SJSA1 (cell line): ENCODE results near the gene SH3BP5. TPM values are rescaled to one million over a fixed set of nuclear protein-coding genes. Genes with fewer than 3 reads are reported as not detected.

ENCODE experiments used
- DNase-seq, 2 experiments: peaks; one replicate each; pipeline ENCODE4 v3.0.0-alpha.2; 2015 to 2020; ENCODE audit warnings: low spot score in 2 of 2, low read depth in 1 of 2
- H3K27ac ChIP-seq: fragments of 250-450 bp; sonication (Bioruptor Pico); 2 replicates; pipeline ENCODE4 v1.5.1; 2020; ENCODE audit warnings: mild to moderate bottlenecking, moderate library complexity
- H3K27me3 ChIP-seq: fragments of 250-450 bp; sonication (Bioruptor Pico); replicated peaks from 2 replicates; pipeline ENCODE4 v1.5.1; 2020; ENCODE audit warnings: mild to moderate bottlenecking, moderate library complexity
- H3K36me3 ChIP-seq: fragments of 250-450 bp; sonication (Bioruptor Pico); 2 replicates; pipeline ENCODE4 v1.5.1; 2020; ENCODE audit warnings: mild to moderate bottlenecking
- H3K4me1 ChIP-seq: fragments of 250-450 bp; sonication (Bioruptor Pico); replicated peaks from 2 replicates; pipeline ENCODE4 v1.6.1; 2021; ENCODE audit warnings: mild to moderate bottlenecking
- H3K4me3 ChIP-seq: fragments of 250-450 bp; sonication (Bioruptor Pico); 2 replicates; pipeline ENCODE4 v1.5.1; 2020; ENCODE audit warnings: mild to moderate bottlenecking
- H3K9me3 ChIP-seq: fragments of 250-450 bp; sonication (Bioruptor Pico); replicated peaks from 2 replicates; pipeline ENCODE4 v1.5.1; 2020; ENCODE audit warnings: mild to moderate bottlenecking
- total RNA-seq: library from RNA; depleted of rRNA; stranded (reverse); fragments of >200 nt; shearing (Covaris generic); gene quantifications from 2 replicates; pipeline ENCODE4 v1.2.3, GENCODE V29; 2014

SH3BP5 gene
- total RNA-seq, 1 experiment from 2014 or later: 7.6 TPM

- Histone ChIP-seq H3K9me3 (no peaks in the 10 kb centered on the region), H3K27me3 (no peaks in the 10 kb centered on the region; the same call in 1 of the 2 replicates), H3K4me3 (no peak overlapping the region), H3K27ac (no peak overlapping the region), H3K4me1 (no peaks in the 10 kb centered on the region), H3K36me3 (peaks cover 82% of the 10 kb centered on the region)
- no peak for DNase-seq
These were observed 88.4 kb downstream of the SH3BP5 start for GRCh38 chr3:15243822-15244482.

- peaks cover 77% of the 10 kb centered on the region for H3K36me3 ChIP-seq
- H3K4me1 ChIP-seq: no peaks in the 10 kb centered on the region
- H3K27ac ChIP-seq: no peak overlapping the region
- H3K9me3 ChIP-seq: no peaks in the 10 kb centered on the region
- no peak overlapping the region for H3K4me3 ChIP-seq
- DNase-seq: no peak
- no peaks in the 10 kb centered on the region; the same call in 1 of the 2 replicates for H3K27me3 ChIP-seq
These were observed 91.0 kb downstream of the SH3BP5 start for GRCh38 chr3:15241341-15241740.

- Histone ChIP-seq H3K27ac (no peak overlapping the region), H3K4me3 (no peak overlapping the region), H3K36me3 (peaks cover 69% of the 10 kb centered on the region), H3K27me3 (no peaks in the 10 kb centered on the region), H3K9me3 (no peaks in the 10 kb centered on the region), H3K4me1 (no peaks in the 10 kb centered on the region)
- no peak for DNase-seq
These were observed 103.1 kb downstream of the SH3BP5 start for GRCh38 chr3:15229262-15229661.

DNA sequence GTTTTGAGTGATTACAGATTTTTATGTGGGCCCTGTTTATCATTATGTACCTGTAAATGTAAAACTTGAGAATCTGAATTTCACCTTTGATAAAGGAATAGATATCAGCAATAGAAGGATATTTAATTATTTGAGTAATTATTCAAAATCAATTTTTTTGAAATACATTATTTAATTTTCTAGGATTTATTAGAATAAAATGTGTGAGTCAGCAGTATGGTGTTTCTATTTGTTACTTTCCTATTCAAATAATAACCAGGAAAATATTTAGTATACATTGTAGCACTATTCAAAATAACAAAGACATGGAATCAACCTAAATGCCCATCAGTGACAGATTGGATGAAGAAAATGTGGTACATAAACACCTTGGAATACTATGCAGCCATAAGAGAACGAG is 104.2 kb downstream of the SH3BP5 start:
- Histone ChIP-seq H3K4me3 (no peak overlapping the region), H3K4me1 (peaks cover 6% of the 10 kb centered on the region; the same call in 1 of the 2 replicates), H3K36me3 (peaks cover 62% of the 10 kb centered on the region)

GRCh38 chr3:15223685-15224572 is 108.5 kb downstream of the SH3BP5 start:
- peaks cover 6% of the 10 kb centered on the region; the same call in 1 of the 2 replicates for H3K4me1 ChIP-seq
- H3K36me3 ChIP-seq: peaks cover 60% of the 10 kb centered on the region
- H3K9me3 ChIP-seq: no peaks in the 10 kb centered on the region
- H3K4me3 ChIP-seq: no peak overlapping the region
- DNase-seq: peak in 1 of 2 experiments; percentile 58
- no peaks in the 10 kb centered on the region for H3K27me3 ChIP-seq
- H3K27ac ChIP-seq: no peak overlapping the region

More for the DNA sequence above, 104.2 kb downstream of the SH3BP5 start:
- no peaks in the 10 kb centered on the region for H3K9me3 ChIP-seq
- H3K27ac ChIP-seq: no peak overlapping the region
- H3K27me3 ChIP-seq: no peaks in the 10 kb centered on the region
- DNase-seq: no peak

- Histone ChIP-seq H3K36me3 (peaks cover 65% of the 10 kb centered on the region), H3K4me1 (peaks cover 6% of the 10 kb centered on the region; the same call in 1 of the 2 replicates), H3K9me3 (no peaks in the 10 kb centered on the region), H3K27ac (no peak overlapping the region), H3K4me3 (no peak overlapping the region), H3K27me3 (no peaks in the 10 kb centered on the region)
- DNase-seq: no peak
These were observed 110.7 kb downstream of the SH3BP5 start for GRCh38 chr3:15221574-15222217.

- Histone ChIP-seq H3K9me3 (no peaks in the 10 kb centered on the region), H3K36me3 (peaks cover 74% of the 10 kb centered on the region), H3K4me3 (no peak overlapping the region), H3K27me3 (no peaks in the 10 kb centered on the region), H3K4me1 (peaks cover 6% of the 10 kb centered on the region; the same call in 1 of the 2 replicates), H3K27ac (no peak overlapping the region)
- no peak for DNase-seq
These were observed 111.7 kb downstream of the SH3BP5 start for GRCh38 chr3:15220661-15221060.

DNA sequence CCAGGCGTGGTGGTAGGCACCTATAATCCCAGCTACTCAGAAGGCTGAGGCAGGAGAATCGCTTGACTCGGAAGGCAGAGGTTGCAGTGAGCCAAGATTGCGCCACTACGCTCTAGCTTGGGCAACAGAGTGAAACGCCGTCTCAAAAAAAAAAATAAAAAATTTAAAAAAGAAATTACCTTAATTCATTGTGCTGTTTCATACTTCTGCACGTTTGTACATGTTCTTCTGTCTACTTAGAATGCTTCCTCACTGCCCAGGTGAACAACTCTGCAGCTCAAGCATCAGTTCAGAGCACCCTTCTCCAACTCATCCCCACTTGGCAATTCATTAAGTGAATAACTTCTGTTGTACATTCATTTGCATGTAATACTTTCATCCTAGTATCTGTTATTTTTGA is 112.3 kb downstream of the SH3BP5 start:
- H3K4me3 ChIP-seq: no peak overlapping the region
- H3K36me3 ChIP-seq: peaks cover 72% of the 10 kb centered on the region
- H3K27ac ChIP-seq: no peak overlapping the region
- peaks cover 6% of the 10 kb centered on the region; the same call in 1 of the 2 replicates for H3K4me1 ChIP-seq
- H3K27me3 ChIP-seq: no peaks in the 10 kb centered on the region
- no peaks in the 10 kb centered on the region for H3K9me3 ChIP-seq
- no peak for DNase-seq

GRCh38 chr3:15218689-15219088 is 113.7 kb downstream of the SH3BP5 start:
- Histone ChIP-seq H3K9me3 (no peaks in the 10 kb centered on the region), H3K36me3 (peaks cover 68% of the 10 kb centered on the region), H3K27ac (no peak overlapping the region), H3K4me1 (peaks cover 3% of the 10 kb centered on the region; the same call in 1 of the 2 replicates), H3K4me3 (no peak overlapping the region), H3K27me3 (no peaks in the 10 kb centered on the region)
- DNase-seq: no peak

DNA sequence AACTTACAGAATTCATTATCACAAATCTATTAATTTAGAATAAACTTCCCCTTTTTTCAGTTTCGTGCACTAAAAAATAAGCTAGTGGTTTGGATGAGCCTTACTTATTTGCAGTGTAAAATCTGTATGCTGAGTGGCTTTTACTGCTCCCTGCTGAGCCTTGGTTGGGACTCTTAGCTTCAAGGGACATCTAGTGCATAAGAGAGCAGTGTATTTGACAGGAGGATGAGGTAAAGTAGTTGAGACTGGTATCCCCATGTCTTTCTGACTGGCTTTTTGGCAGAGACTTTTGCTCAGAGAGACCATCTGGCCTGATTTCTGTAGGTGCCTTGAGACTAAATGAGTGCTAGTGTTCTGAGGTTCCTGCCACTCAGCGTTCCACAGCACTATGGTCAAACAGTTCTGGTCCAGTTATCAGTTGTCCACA is 114.5 kb downstream of the SH3BP5 start:
- H3K9me3 ChIP-seq: no peaks in the 10 kb centered on the region
- H3K27ac ChIP-seq: no peak overlapping the region
- H3K27me3 ChIP-seq: no peaks in the 10 kb centered on the region
- H3K4me1 ChIP-seq: no peaks in the 10 kb centered on the region
- H3K4me3 ChIP-seq: no peak overlapping the region
- peaks cover 70% of the 10 kb centered on the region for H3K36me3 ChIP-seq
- no peak for DNase-seq

DNA sequence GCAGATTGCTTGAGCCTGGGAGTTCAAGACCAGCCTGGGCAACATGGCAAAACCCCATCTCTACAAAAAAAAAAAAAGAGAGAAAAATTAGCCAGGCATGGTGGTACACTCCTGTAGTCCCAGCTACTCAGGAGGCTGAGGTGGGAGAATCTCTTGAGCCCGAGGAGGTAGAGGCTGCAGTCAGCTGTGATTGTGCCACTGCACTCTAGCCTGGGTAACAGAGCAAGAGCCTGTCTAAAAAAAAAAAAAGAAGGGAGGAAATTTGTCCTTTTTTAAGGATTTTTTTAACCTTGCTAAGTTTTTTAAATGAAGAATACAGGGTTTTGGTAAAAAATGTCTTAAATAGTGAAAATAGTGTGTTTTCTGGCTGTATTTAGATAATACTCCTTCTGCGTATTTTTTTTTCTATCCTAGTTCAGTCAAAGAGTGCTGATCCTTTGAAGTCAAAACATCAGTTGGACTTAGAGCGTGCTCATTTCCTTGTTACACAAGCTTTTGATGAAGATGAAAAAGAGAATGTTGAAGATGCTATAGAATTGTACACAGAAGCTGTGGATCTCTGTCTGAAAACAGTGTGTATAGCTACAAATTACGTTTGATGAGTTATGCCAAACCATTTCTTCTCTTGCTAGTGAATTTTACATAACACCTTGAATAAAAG is 115.2 kb downstream of the SH3BP5 start:
- H3K36me3 ChIP-seq: peaks cover 69% of the 10 kb centered on the region
- DNase-seq: no peak

GRCh38 chr3:15216501-15216900 is 115.9 kb downstream of the SH3BP5 start:
- Histone ChIP-seq H3K27ac (no peak overlapping the region), H3K4me1 (no peaks in the 10 kb centered on the region), H3K4me3 (no peak overlapping the region), H3K36me3 (peaks cover 71% of the 10 kb centered on the region), H3K9me3 (no peaks in the 10 kb centered on the region), H3K27me3 (no peaks in the 10 kb centered on the region)
- DNase-seq: no peak

More for the DNA sequence above, 115.2 kb downstream of the SH3BP5 start:
- H3K9me3 ChIP-seq: no peaks in the 10 kb centered on the region
- no peak overlapping the region for H3K27ac ChIP-seq
- no peaks in the 10 kb centered on the region for H3K4me1 ChIP-seq
- H3K4me3 ChIP-seq: no peak overlapping the region
- H3K27me3 ChIP-seq: no peaks in the 10 kb centered on the region

DNA sequence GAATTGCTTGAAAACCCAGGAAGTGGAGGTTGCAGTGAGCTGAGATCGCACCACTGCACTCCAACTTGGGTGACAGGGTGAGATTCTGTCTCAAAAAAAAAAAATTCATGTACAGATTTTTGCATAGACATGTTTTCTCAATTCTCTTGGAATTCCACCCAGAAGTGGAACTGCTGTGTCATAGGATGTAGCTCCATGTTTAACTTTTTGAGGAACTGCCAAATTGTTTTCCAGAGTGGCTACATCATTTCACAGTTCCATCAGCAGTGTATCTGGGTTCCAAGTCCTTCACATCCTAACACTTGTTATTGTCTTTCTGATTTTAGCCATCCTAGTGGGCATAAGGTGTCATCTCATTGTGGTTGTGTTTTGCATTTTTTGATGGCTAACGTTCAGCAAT is 116.4 kb downstream of the SH3BP5 start:
- no peaks in the 10 kb centered on the region for H3K9me3 ChIP-seq
- H3K4me1 ChIP-seq: no peaks in the 10 kb centered on the region
- no peak for DNase-seq
- no peaks in the 10 kb centered on the region for H3K27me3 ChIP-seq
- H3K27ac ChIP-seq: no peak overlapping the region
- H3K36me3 ChIP-seq: peaks cover 72% of the 10 kb centered on the region
- no peak overlapping the region for H3K4me3 ChIP-seq
